Measurements from ENCODE around the gene KRT33B. TPM values are rescaled to one million over a fixed set of nuclear protein-coding genes. Genes with fewer than 3 reads are reported as not detected.

The KRT33B gene
- total RNA-seq, 1 experiment from 2014 or later = not detected

GRCh38 chr17:41343029-41343428 is 26.6 kb downstream of the KRT33B start:
- TF ChIP-seq CTCF (conservative IDR thresholded peaks at IDR 0.05) = no peak
- Histone ChIP-seq H3K4me2 (ENCODE audit: insufficient read depth, insufficient read length, low read length) (no peak overlapping the region), H4K91ac (ENCODE audit: insufficient read length, low read depth, low read length) (no peak overlapping the region), H3K9me3 (ENCODE audit: control insufficient read depth, low read depth, low read length) (no peaks in the 10 kb centered on the region), H3K4me1 (ENCODE audit: insufficient read depth, low read length) (no peaks in the 10 kb centered on the region), H3T11ph (ENCODE audit: low read length) (no peak overlapping the region), H3K56ac (ENCODE audit: insufficient read length, low read depth, low read length) (no peak overlapping the region), H4K20me1 (ENCODE audit: control insufficient read depth, insufficient read depth, insufficient read length) (no peaks in the 10 kb centered on the region), H3K23ac (ENCODE audit: insufficient read length, low read depth, low read length) (no peak overlapping the region), H2BK120ac (ENCODE audit: low read depth, low read length, poor library complexity, severe bottlenecking) (no peak overlapping the region), H3K18ac (ENCODE audit: insufficient read length, low read depth, low read length) (no peak overlapping the region), H3K4ac (ENCODE audit: low read depth, low read length) (no peak overlapping the region), H2AFZ (ENCODE audit: low read length) (no peak overlapping the region), H3K79me2 (ENCODE audit: insufficient read depth, low read length) (no peaks in the 10 kb centered on the region), H2BK15ac (ENCODE audit: low read depth, low read length) (no peak overlapping the region), H2AK5ac (ENCODE audit: insufficient read length, low read length) (no peak overlapping the region), H3K27ac (ENCODE audit: insufficient read length, low read depth, low read length) (no peak overlapping the region), H3K23me2 (ENCODE audit: insufficient read length, low read depth, low read length, poor library complexity, severe bottlenecking) (no peaks in the 10 kb centered on the region), H3K9ac (ENCODE audit: extremely low read depth, insufficient read length, low read length) (no peak overlapping the region), H4K8ac (replicated peaks; ENCODE audit: insufficient read length, low read depth, low read length) (no peak overlapping the region), H2BK12ac (ENCODE audit: insufficient read length, low read depth, low read length) (no peak overlapping the region), H3K14ac (ENCODE audit: insufficient read depth, low read length) (no peak overlapping the region), H2BK5ac (ENCODE audit: insufficient read length, low read length) (no peak overlapping the region), H3K79me1 (ENCODE audit: insufficient read depth, low read depth, low read length, poor library complexity, severe bottlenecking) (no peaks in the 10 kb centered on the region), H4K5ac (ENCODE audit: insufficient read length, low read depth, low read length) (no peak overlapping the region), H3K27me3 (ENCODE audit: insufficient read depth, low read length) (no peaks in the 10 kb centered on the region), H2BK20ac (ENCODE audit: low read depth, low read length, poor library complexity, severe bottlenecking) (no peak overlapping the region)
- no CpG with 5 or more reads among the region's 3 CpGs for WGBS (ENCODE audit: extremely low coverage, insufficient read length, low lambda C conversion rate)
- Mint-ChIP-seq H3K4me1 (no peaks in the 10 kb centered on the region), H3K36me3 (ENCODE audit: insufficient read depth in 1 of 3, low read depth in 3 of 3) (peaks cover 2 to 19% (median 3%) of the 10 kb centered on the region in 3 experiments), H3K4me3 (no peak overlapping the region), H3K27me3 (ENCODE audit: low read depth) (peaks cover 13% of the 10 kb centered on the region), H3K9me3 (peaks cover 13 to 20% of the 10 kb centered on the region in 2 experiments), H3K27ac (no peak overlapping the region)
- no peak for DNase-seq

All from H9 (cell line).